ENCODE measurements around the gene PEAR1.

- TF ChIP-seq CTCF (IDR thresholded peaks at IDR 0.05) = no peak
- no peak for TF ChIP-seq EZH2 (IDR thresholded peaks at IDR 0.05; ENCODE audit: borderline replicate concordance, insufficient read depth, low read depth, low read length, poor library complexity, severe bottlenecking)
Measured at GRCh38 chr1:156941675-156942074, 48.2 kb downstream of the PEAR1 start.

All from B cell (primary cell).